SK-N-SH (cell line): ENCODE measurements around the gene CDCA8. TPM values are rescaled to one million over a fixed set of nuclear protein-coding genes. Genes with fewer than 3 reads are reported as not detected.

Experiments used
- CTCF ChIA-PET: fragments of 300-600, 350-600 bp; formaldehyde crosslinking; extraction: SDS; loops from one replicate; lab custom pipeline; 2021; lab: Yijun Ruan, JAX
- POLR2A ChIA-PET: fragments of 350-600 bp; sonication (Branson Sonifier 250); formaldehyde crosslinking; extraction: SDS; loops from one replicate; lab custom pipeline; 2020; ENCODE audit warnings: antibody characterized with exemption, inconsistent platforms; lab: Yijun Ruan, JAX
- DNase-seq: peaks from one replicate; pipeline ENCODE4 v3.0.0; 2012
- H2AFZ ChIP-seq: fragments of 200-600 bp; sonication (generic); 2 replicates; pipeline ENCODE4 v1.8.1; 2016; ENCODE audit warnings: antibody characterized with exemption, mild to moderate bottlenecking, low read depth
- H3F3A ChIP-seq: fragments of 200-600 bp; sonication (generic); replicated peaks from 2 replicates; pipeline ENCODE3; 2016; ENCODE audit warnings: antibody characterized with exemption, mild to moderate bottlenecking; ENCODE audit not compliant: insufficient read depth
- H3K27ac ChIP-seq, 2 experiments: fragments of 200-500 bp in 1 of 2; fragments of 200-600 bp in 1 of 2; sonication (Bioruptor generic) in 1 of 2; sonication (generic), shearing (Covaris generic) in 1 of 2; 2 replicates each; pipeline versions ENCODE4 v1.5.1 to v1.6.1; 2014 to 2016; ENCODE audit warnings: low read depth in 2 of 2, inconsistent platforms in 1 of 2, low read length in 1 of 2, mild to moderate bottlenecking in 1 of 2, mixed read lengths in 1 of 2
- H3K27me3 ChIP-seq: fragments of 200-600 bp; sonication (generic), shearing (Covaris generic); 2 replicates; pipeline ENCODE4 v1.6.1; 2016; ENCODE audit warnings: mixed run types; ENCODE audit not compliant: insufficient read depth
- H3K36me3 ChIP-seq, 2 experiments: fragments of 200-500 bp in 1 of 2; fragments of 200-600 bp in 1 of 2; sonication (Bioruptor generic) in 1 of 2; sonication (generic) in 1 of 2; replicated peaks in 1 of 2; 2 replicates each; pipeline versions ENCODE3 to v1.5.1; 2014 to 2016; ENCODE audit warnings: low read length in 1 of 2, mild to moderate bottlenecking in 1 of 2; ENCODE audit not compliant: insufficient read depth in 2 of 2, control insufficient read depth in 1 of 2
- H3K4me1 ChIP-seq, 2 experiments: fragments of 200-500 bp in 1 of 2; fragments of 200-600 bp in 1 of 2; sonication (Bioruptor generic) in 1 of 2; sonication (generic), shearing (Covaris generic) in 1 of 2; 2 replicates each; pipeline versions ENCODE4 v1.5.1 to v1.6.1; 2014 to 2016; ENCODE audit warnings: low read depth in 1 of 2, low read length in 1 of 2, mixed run types in 1 of 2; ENCODE audit not compliant: insufficient read depth in 2 of 2, control insufficient read depth in 1 of 2
- H3K4me2 ChIP-seq: fragments of 200-600 bp; sonication (generic), shearing (Covaris generic); 2 replicates; pipeline ENCODE4 v1.6.1; 2017; ENCODE audit warnings: mixed run types
- H3K4me3 ChIP-seq, 2 experiments: fragments of 200-500 bp in 1 of 2; fragments of 200-600 bp in 1 of 2; sonication (Bioruptor generic) in 1 of 2; sonication (generic), shearing (Covaris generic) in 1 of 2; 2 replicates each; pipeline versions ENCODE4 v1.5.1 to v1.8.1; 2014 to 2016; ENCODE audit warnings: low read depth in 2 of 2, inconsistent platforms in 1 of 2, low read length in 1 of 2, mild to moderate bottlenecking in 1 of 2, mixed read lengths in 1 of 2, moderate library complexity in 1 of 2
- H3K79me2 ChIP-seq: fragments of 200-600 bp; sonication (generic); 2 replicates; pipeline ENCODE4 v1.8.1; 2017; ENCODE audit warnings: mild to moderate bottlenecking; ENCODE audit not compliant: insufficient read depth
- H3K9ac ChIP-seq: fragments of 200-600 bp; sonication (generic); 2 replicates; pipeline ENCODE4 v1.6.1; 2017; ENCODE audit warnings: mixed run types
- H3K9me2 ChIP-seq: fragments of 200-600 bp; sonication (generic); 2 replicates; pipeline ENCODE4 v1.6.1; 2017; ENCODE audit warnings: mixed run types
- H3K9me3 ChIP-seq: fragments of 200-600 bp; sonication (generic); 2 replicates; pipeline ENCODE4 v1.6.1; 2017; ENCODE audit warnings: mixed run types, mild to moderate bottlenecking, moderate library complexity
- H4K20me1 ChIP-seq: fragments of 200-600 bp; sonication (generic); 2 replicates; pipeline ENCODE4 v1.6.1; 2017; ENCODE audit warnings: mild to moderate bottlenecking, mixed run types; ENCODE audit not compliant: insufficient read depth
- ELF1 ChIP-seq: IDR thresholded peaks from 2 replicates; pipeline ENCODE4 v1.4.0; 2012
- EZH2phosphoT487 ChIP-seq: fragments of 200-600 bp; sonication (generic); IDR thresholded peaks from 2 replicates; pipeline ENCODE4 v1.6.1; 2017; ENCODE audit warnings: low read depth, mixed run types, mild to moderate bottlenecking, antibody characterized with exemption, moderate library complexity, borderline replicate concordance
- FOSL2 ChIP-seq: IDR thresholded peaks from 2 replicates; pipeline ENCODE4 v1.4.0; 2012; ENCODE audit warnings: low read depth, mild to moderate bottlenecking, moderate library complexity, borderline replicate concordance
- FOXM1 ChIP-seq: IDR thresholded peaks from 2 replicates; pipeline ENCODE4 v1.4.0; 2012; ENCODE audit warnings: low read depth, mild to moderate bottlenecking
- GABPA ChIP-seq: IDR thresholded peaks from 2 replicates; pipeline ENCODE4 v1.4.0; 2012; ENCODE audit warnings: low read depth, mild to moderate bottlenecking
- IRF3 ChIP-seq: fragments of 150-350 bp; IDR thresholded peaks from 2 replicates; pipeline ENCODE4 v1.6.1; 2016; ENCODE audit warnings: mild to moderate bottlenecking, low read depth, low read length
- JUND ChIP-seq: IDR thresholded peaks from 2 replicates; pipeline ENCODE4 v1.4.0; 2012
- MAX ChIP-seq: IDR thresholded peaks from 2 replicates; pipeline ENCODE4 v1.4.0; 2012; ENCODE audit warnings: low read depth
- MXI1 ChIP-seq: IDR thresholded peaks from 2 replicates; pipeline ENCODE4 v1.6.1; 2012; ENCODE audit warnings: mild to moderate bottlenecking, low read depth, low read length, improper control_type of control experiment
- NRF1 ChIP-seq: IDR thresholded peaks from 2 replicates; pipeline ENCODE4 v1.6.1; 2012; ENCODE audit warnings: low read depth, mild to moderate bottlenecking, low read length
- RAD21 ChIP-seq: IDR thresholded peaks from 2 replicates; pipeline ENCODE4 v1.6.1; 2012; ENCODE audit warnings: mild to moderate bottlenecking, low read length
- RCOR1 ChIP-seq: fragments of 150-350 bp; IDR thresholded peaks from 2 replicates; pipeline ENCODE4 v1.6.1; 2017; ENCODE audit warnings: antibody characterized with exemption, low read length
- RFX5 ChIP-seq: IDR thresholded peaks from 2 replicates; pipeline ENCODE4 v1.6.1; 2012; ENCODE audit warnings: mild to moderate bottlenecking, improper control_type of control experiment, low read length
- SMC3 ChIP-seq: IDR thresholded peaks from 2 replicates; pipeline ENCODE4 v1.6.1; 2012; ENCODE audit warnings: low read depth, low read length, improper control_type of control experiment
- TAF1 ChIP-seq: IDR thresholded peaks from 2 replicates; pipeline ENCODE4 v1.6.1; 2012; ENCODE audit warnings: low read depth, mild to moderate bottlenecking, low read length, moderate library complexity, borderline replicate concordance
- TCF12 ChIP-seq: IDR thresholded peaks from 2 replicates; pipeline ENCODE4 v1.4.0; 2012
- TEAD4 ChIP-seq: IDR thresholded peaks from 2 replicates; pipeline ENCODE4 v1.4.0; 2012; ENCODE audit warnings: mild to moderate bottlenecking, borderline replicate concordance; ENCODE audit not compliant: insufficient read depth
- USF1 ChIP-seq: IDR thresholded peaks from 2 replicates; pipeline ENCODE4 v1.4.0; 2012; ENCODE audit warnings: low read depth, borderline replicate concordance
- USF2 ChIP-seq: fragments of 150-350 bp; IDR thresholded peaks from 2 replicates; pipeline ENCODE4 v1.6.1; 2017; ENCODE audit warnings: antibody characterized with exemption, low read length, low read depth, borderline replicate concordance
- whole genome bisulfite sequencing: methylation state at CpG from one replicate; pipeline ENCODE4 v1.1.6; 2017; ENCODE audit warnings: low lambda C conversion rate; 5-methylcytosine and 5-hydroxymethylcytosine counted together
- polyA plus RNA-seq, 3 experiments: library from polyadenylated mRNA; depleted of rRNA; stranded (reverse); fragments of >200 nt; gene quantifications; 2 replicates each; pipeline ENCODE4 v1.2.3, GENCODE V29; 2012

CDCA8 gene
- polyA plus RNA-seq, 1 of the 3 experiments (the other 2 are of a cell fraction), result 22.9 TPM

- Histone ChIP-seq H3K36me3 (no peaks in the 10 kb centered on the region), H3K4me2 (no peak overlapping the region), H4K20me1 (no peaks in the 10 kb centered on the region), H3K9ac (no peak overlapping the region), H3K9me2 (no peaks in the 10 kb centered on the region), H2AFZ (no peak overlapping the region), H3K4me1 (peaks cover 0 to 11% of the 10 kb centered on the region in 2 experiments; a peak in 1 of 4 replicates), H3K9me3 (no peaks in the 10 kb centered on the region), H3F3A (no peaks in the 10 kb centered on the region), H3K79me2 (no peaks in the 10 kb centered on the region), H3K27me3 (0 out of 2 replicates have a peak, but pooled peaks cover 13% of the 10 kb centered on the region), H3K4me3 (no peak overlapping the region), H3K27ac (no peak overlapping the region)
- ChIA-PET POLR2A (no interaction called here), CTCF (interaction anchor here (1.4 to 5.4 kb wide), 2 partner anchors 11 to 68 kb away, joined by 3 to 42 read pairs; no protein-coding TSS in a partner anchor)
- 54% methylated on average over 6 of the region's 6 CpGs for WGBS
- TF ChIP-seq TCF12 (no peak), RAD21 (no peak)
- DNase-seq, result no peak
Observed at GRCh38 chr1:37671261-37671660, 21.1 kb upstream of the CDCA8 start.

GRCh38 chr1:37672136-37672870 is 20.0 kb upstream of the CDCA8 start:
- Histone ChIP-seq H3K79me2 (no peaks in the 10 kb centered on the region), H3K9ac (no peak overlapping the region), H2AFZ (no peak overlapping the region), H4K20me1 (no peaks in the 10 kb centered on the region), H3K27me3 (0 out of 2 replicates have a peak, but pooled peaks cover 3% of the 10 kb centered on the region), H3K4me3 (no peak overlapping the region), H3K9me3 (no peaks in the 10 kb centered on the region), H3K36me3 (no peaks in the 10 kb centered on the region), H3K27ac (no peak overlapping the region), H3K4me1 (peaks cover 0 to 2% of the 10 kb centered on the region in 2 experiments; a peak in 1 of 4 replicates), H3F3A (no peaks in the 10 kb centered on the region), H3K4me2 (no peak overlapping the region), H3K9me2 (no peaks in the 10 kb centered on the region)
- CTCF ChIA-PET, result interaction anchor here (1.4 to 5.4 kb wide), 2 partner anchors 10 to 69 kb away, joined by 3 to 42 read pairs; no protein-coding TSS in a partner anchor
- POLR2A ChIA-PET, result no interaction called here
- no peak for DNase-seq
- TF ChIP-seq NRF1 (no peak), ELF1 (no peak), FOSL2 (no peak)
- 46% methylated on average over 6 of the region's 9 CpGs for WGBS

GRCh38 chr1:37673920-37674319 is 18.4 kb upstream of the CDCA8 start:
- H3K9ac ChIP-seq, result no peak overlapping the region
- ChIA-PET CTCF (interaction anchor here (1.5 to 13.8 kb wide), 3 partner anchors 9 to 71 kb away, joined by 6 to 358 read pairs (median 42); no protein-coding TSS in a partner anchor), POLR2A (interaction anchor here (0.6 kb wide), 1 partner anchor 14 kb away, joined by 3 read pairs; no protein-coding TSS in a partner anchor)
- H3F3A ChIP-seq, result no peaks in the 10 kb centered on the region
- no peak overlapping the region for H3K4me2 ChIP-seq
- WGBS, result no CpG with 5 or more reads among the region's 10 CpGs
- H3K9me3 ChIP-seq, result no peaks in the 10 kb centered on the region
- no peak overlapping the region for H3K27ac ChIP-seq
- no peak for TF ChIP-seq IRF3
- TF ChIP-seq FOSL2, result no peak
- TF ChIP-seq FOXM1, result no peak
- TF ChIP-seq USF1, result no peak
- TF ChIP-seq TEAD4, result no peak
- TF ChIP-seq MXI1, result no peak
- no peak for TF ChIP-seq SMC3
- no peak for TF ChIP-seq MAX
- TF ChIP-seq JUND, result no peak
- TF ChIP-seq RFX5, result no peak
- no peak for TF ChIP-seq NRF1
- TF ChIP-seq EZH2phosphoT487, result no peak
- no peak for TF ChIP-seq TAF1
- TF ChIP-seq GABPA, result no peak
- TF ChIP-seq USF2, result no peak
- TF ChIP-seq RCOR1, result no peak
- TF ChIP-seq, all 33 proteins: peak for 0
- no peaks in the 10 kb centered on the region for H3K27me3 ChIP-seq
- H3K4me3 ChIP-seq, result no peak overlapping the region
- no peak for DNase-seq
- no peaks in the 10 kb centered on the region for H3K9me2 ChIP-seq
- H4K20me1 ChIP-seq, result no peaks in the 10 kb centered on the region
- H2AFZ ChIP-seq, result no peak overlapping the region
- no peaks in the 10 kb centered on the region for H3K36me3 ChIP-seq
- H3K4me1 ChIP-seq, result no peaks in the 10 kb centered on the region
- H3K79me2 ChIP-seq, result no peaks in the 10 kb centered on the region
